Measurements from ENCODE around the gene MSANTD3. TPM values are rescaled to one million over a fixed set of nuclear protein-coding genes. Genes with fewer than 3 reads are reported as not detected.

Gene MSANTD3
- total and polyA plus RNA-seq, 2 of the 13 experiments (the other 11 are each of a cell fraction or from before 2014, with no cell fraction given): 10.1 to 19.2 TPM

DNA sequence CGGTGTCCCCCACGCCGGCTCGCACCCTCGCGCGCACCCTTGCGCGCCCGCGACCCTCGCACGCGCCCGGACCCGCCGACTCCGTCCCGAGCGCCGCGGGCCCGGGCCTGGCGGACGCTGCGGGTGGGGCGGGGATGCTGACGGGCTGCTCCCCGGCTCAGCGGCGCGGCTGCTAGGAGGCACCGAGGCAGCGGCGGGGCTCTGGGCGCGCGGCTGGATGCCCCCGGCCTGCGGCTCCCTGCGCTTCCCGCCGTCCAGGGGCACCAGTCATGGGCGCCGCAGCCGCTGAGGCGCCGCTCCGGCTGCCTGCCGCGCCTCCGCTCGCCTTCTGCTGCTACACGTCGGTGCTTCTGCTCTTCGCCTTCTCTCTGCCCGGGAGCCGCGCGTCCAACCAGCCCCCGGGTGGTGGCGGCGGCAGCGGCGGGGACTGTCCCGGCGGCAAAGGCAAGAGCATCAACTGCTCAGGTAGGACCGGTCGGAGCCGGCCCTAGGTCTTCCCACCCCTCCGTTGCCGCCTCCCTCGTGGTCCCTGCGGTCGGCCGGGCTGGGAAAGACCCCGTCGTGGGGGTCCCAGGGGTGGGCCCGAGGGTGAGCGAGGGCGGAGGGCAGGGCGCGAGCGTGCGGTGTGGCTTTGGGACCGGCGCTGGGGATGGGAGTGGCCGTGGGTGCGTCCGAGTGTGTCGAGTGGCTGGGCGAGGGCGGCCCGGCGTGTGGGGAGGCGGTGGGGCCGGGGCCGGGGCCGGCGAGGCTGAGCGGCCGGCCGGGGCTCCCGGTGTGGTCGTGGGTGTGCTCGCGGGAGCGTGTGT lies 46.5 kb downstream of the MSANTD3 start (continued):
- TF ChIP-seq, protein P1, sequence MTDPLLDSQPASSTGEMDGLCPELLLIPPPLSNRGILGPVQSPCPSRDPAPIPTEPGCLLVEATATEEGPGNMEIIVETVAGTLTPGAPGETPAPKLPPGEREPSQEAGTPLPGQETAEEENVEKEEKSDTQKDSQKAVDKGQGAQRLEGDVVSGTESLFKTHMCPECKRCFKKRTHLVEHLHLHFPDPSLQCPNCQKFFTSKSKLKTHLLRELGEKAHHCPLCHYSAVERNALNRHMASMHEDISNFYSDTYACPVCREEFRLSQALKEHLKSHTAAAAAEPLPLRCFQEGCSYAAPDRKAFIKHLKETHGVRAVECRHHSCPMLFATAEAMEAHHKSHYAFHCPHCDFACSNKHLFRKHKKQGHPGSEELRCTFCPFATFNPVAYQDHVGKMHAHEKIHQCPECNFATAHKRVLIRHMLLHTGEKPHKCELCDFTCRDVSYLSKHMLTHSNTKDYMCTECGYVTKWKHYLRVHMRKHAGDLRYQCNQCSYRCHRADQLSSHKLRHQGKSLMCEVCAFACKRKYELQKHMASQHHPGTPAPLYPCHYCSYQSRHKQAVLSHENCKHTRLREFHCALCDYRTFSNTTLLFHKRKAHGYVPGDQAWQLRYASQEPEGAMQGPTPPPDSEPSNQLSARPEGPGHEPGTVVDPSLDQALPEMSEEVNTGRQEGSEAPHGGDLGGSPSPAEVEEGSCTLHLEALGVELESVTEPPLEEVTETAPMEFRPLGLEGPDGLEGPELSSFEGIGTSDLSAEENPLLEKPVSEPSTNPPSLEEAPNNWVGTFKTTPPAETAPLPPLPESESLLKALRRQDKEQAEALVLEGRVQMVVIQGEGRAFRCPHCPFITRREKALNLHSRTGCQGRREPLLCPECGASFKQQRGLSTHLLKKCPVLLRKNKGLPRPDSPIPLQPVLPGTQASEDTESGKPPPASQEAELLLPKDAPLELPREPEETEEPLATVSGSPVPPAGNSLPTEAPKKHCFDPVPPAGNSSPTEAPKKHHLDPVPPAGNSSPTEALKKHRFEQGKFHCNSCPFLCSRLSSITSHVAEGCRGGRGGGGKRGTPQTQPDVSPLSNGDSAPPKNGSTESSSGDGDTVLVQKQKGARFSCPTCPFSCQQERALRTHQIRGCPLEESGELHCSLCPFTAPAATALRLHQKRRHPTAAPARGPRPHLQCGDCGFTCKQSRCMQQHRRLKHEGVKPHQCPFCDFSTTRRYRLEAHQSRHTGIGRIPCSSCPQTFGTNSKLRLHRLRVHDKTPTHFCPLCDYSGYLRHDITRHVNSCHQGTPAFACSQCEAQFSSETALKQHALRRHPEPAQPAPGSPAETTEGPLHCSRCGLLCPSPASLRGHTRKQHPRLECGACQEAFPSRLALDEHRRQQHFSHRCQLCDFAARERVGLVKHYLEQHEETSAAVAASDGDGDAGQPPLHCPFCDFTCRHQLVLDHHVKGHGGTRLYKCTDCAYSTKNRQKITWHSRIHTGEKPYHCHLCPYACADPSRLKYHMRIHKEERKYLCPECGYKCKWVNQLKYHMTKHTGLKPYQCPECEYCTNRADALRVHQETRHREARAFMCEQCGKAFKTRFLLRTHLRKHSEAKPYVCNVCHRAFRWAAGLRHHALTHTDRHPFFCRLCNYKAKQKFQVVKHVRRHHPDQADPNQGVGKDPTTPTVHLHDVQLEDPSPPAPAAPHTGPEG (CRISPR knock-in tag; IDR thresholded peaks at IDR 0.05): no peak
- TF ChIP-seq ZNF550 (CRISPR knock-in tag; IDR thresholded peaks at IDR 0.05; ENCODE audit: borderline replicate concordance) (0 out of 2 replicates have a peak, but pooled peaks have one; percentile 58), PHB2 (IDR thresholded peaks at IDR 0.05; ENCODE audit: partially characterized antibody) (no peak), ZNF17 (CRISPR knock-in tag; IDR thresholded peaks at IDR 0.05) (no peak), U2AF2 (IDR thresholded peaks at IDR 0.05; ENCODE audit: low read depth, low read length) (no peak), GLI4 (CRISPR knock-in tag; IDR thresholded peaks at IDR 0.05; ENCODE audit: borderline replicate concordance) (no peak), ZC3H13 (CRISPR knock-in tag; IDR thresholded peaks at IDR 0.05) (no peak), SP140L (CRISPR knock-in tag; IDR thresholded peaks at IDR 0.05; ENCODE audit: borderline replicate concordance) (no peak)
- TF ChIP-seq, protein P2, sequence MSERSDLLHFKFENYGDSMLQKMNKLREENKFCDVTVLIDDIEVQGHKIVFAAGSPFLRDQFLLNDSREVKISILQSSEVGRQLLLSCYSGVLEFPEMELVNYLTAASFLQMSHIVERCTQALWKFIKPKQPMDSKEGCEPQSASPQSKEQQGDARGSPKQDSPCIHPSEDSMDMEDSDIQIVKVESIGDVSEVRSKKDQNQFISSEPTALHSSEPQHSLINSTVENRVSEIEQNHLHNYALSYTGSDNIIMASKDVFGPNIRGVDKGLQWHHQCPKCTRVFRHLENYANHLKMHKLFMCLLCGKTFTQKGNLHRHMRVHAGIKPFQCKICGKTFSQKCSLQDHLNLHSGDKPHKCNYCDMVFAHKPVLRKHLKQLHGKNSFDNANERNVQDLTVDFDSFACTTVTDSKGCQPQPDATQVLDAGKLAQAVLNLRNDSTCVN (CRISPR knock-in tag; IDR thresholded peaks at IDR 0.05; ENCODE audit: borderline replicate concordance): no peak
- TF ChIP-seq, protein P3, sequence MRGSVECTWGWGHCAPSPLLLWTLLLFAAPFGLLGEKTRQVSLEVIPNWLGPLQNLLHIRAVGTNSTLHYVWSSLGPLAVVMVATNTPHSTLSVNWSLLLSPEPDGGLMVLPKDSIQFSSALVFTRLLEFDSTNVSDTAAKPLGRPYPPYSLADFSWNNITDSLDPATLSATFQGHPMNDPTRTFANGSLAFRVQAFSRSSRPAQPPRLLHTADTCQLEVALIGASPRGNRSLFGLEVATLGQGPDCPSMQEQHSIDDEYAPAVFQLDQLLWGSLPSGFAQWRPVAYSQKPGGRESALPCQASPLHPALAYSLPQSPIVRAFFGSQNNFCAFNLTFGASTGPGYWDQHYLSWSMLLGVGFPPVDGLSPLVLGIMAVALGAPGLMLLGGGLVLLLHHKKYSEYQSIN (CRISPR knock-in tag; IDR thresholded peaks at IDR 0.05; ENCODE audit: borderline replicate concordance): no peak
- TF ChIP-seq, protein P4, sequence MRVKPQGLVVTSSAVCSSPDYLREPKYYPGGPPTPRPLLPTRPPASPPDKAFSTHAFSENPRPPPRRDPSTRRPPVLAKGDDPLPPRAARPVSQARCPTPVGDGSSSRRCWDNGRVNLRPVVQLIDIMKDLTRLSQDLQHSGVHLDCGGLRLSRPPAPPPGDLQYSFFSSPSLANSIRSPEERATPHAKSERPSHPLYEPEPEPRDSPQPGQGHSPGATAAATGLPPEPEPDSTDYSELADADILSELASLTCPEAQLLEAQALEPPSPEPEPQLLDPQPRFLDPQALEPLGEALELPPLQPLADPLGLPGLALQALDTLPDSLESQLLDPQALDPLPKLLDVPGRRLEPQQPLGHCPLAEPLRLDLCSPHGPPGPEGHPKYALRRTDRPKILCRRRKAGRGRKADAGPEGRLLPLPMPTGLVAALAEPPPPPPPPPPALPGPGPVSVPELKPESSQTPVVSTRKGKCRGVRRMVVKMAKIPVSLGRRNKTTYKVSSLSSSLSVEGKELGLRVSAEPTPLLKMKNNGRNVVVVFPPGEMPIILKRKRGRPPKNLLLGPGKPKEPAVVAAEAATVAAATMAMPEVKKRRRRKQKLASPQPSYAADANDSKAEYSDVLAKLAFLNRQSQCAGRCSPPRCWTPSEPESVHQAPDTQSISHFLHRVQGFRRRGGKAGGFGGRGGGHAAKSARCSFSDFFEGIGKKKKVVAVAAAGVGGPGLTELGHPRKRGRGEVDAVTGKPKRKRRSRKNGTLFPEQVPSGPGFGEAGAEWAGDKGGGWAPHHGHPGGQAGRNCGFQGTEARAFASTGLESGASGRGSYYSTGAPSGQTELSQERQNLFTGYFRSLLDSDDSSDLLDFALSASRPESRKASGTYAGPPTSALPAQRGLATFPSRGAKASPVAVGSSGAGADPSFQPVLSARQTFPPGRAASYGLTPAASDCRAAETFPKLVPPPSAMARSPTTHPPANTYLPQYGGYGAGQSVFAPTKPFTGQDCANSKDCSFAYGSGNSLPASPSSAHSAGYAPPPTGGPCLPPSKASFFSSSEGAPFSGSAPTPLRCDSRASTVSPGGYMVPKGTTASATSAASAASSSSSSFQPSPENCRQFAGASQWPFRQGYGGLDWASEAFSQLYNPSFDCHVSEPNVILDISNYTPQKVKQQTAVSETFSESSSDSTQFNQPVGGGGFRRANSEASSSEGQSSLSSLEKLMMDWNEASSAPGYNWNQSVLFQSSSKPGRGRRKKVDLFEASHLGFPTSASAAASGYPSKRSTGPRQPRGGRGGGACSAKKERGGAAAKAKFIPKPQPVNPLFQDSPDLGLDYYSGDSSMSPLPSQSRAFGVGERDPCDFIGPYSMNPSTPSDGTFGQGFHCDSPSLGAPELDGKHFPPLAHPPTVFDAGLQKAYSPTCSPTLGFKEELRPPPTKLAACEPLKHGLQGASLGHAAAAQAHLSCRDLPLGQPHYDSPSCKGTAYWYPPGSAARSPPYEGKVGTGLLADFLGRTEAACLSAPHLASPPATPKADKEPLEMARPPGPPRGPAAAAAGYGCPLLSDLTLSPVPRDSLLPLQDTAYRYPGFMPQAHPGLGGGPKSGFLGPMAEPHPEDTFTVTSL (CRISPR knock-in tag; IDR thresholded peaks at IDR 0.05; ENCODE audit: borderline replicate concordance): no peak
